GM20000 (cell line): Measurements from ENCODE around the gene FAM124A.

Experiments
- DNase-seq: peaks from one replicate; pipeline ENCODE4 v3.0.0; 2012; ENCODE audit warnings: low spot score
- TF ChIP-seq, protein P1 (sequence below): IDR thresholded peaks from 2 replicates; pipeline ENCODE4 v1.5.1; 2012; ENCODE audit warnings: mild to moderate bottlenecking, control low read depth; ENCODE audit errors: extremely low read depth, missing control alignments

FAM124A gene

GRCh38 chr13:51220706-51221105, 1.5 kb upstream of the FAM124A start:
- no peak for DNase-seq
- TF ChIP-seq, protein P1, sequence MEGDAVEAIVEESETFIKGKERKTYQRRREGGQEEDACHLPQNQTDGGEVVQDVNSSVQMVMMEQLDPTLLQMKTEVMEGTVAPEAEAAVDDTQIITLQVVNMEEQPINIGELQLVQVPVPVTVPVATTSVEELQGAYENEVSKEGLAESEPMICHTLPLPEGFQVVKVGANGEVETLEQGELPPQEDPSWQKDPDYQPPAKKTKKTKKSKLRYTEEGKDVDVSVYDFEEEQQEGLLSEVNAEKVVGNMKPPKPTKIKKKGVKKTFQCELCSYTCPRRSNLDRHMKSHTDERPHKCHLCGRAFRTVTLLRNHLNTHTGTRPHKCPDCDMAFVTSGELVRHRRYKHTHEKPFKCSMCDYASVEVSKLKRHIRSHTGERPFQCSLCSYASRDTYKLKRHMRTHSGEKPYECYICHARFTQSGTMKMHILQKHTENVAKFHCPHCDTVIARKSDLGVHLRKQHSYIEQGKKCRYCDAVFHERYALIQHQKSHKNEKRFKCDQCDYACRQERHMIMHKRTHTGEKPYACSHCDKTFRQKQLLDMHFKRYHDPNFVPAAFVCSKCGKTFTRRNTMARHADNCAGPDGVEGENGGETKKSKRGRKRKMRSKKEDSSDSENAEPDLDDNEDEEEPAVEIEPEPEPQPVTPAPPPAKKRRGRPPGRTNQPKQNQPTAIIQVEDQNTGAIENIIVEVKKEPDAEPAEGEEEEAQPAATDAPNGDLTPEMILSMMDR = no peak

GRCh38 chr13:51221108-51221507, 1.1 kb upstream of the FAM124A start:
- no peak for DNase-seq
- TF ChIP-seq, protein P1 = no peak

GRCh38 chr13:51221674-51222036, 543 bp upstream of the FAM124A start:
- TF ChIP-seq, protein P1 = no peak
- peak; percentile 32 for DNase-seq

GRCh38 chr13:51222686-51223559, 725 bp downstream of the FAM124A start:
- peak; percentile 29 for DNase-seq
- TF ChIP-seq, protein P1 = no peak

DNA sequence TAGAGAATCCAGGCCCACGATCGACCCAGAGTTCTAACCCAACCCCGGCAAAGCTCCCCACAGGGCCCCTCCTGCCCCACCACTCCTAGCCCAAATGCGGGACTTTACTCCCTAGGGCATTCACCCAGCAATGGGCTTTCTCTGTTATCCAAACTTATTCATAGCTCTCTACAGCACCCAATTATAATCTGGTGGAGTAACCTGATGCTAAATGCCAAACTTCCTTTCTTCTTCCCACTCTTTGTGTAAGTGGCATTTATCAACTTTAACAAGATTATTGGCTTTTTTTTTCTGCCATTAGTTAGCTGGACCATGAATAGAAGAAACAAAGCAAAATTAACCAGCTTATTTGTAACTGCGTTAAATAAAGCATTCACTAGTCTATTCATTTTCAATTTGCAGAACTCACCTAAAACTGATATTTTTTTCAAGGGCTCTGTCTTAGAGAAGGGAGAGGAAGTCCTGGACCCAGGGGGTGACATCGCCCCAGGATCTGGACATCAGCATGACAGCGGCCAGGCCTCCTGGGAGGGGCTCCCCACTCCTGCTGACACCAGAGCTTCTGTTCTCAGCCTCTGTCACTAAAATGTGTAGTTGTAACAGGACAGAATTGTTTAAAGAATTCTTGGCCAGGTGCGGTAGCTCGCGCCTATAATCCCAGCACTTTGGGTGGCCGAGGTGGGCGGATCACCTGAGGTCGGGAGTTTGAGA, 1.5 kb downstream of the FAM124A start:
- no peak for DNase-seq
- TF ChIP-seq, protein P1 = no peak

GRCh38 chr13:51225029-51225428, 2.8 kb downstream of the FAM124A start:
- no peak for DNase-seq
- TF ChIP-seq, protein P1 = no peak

DNA sequence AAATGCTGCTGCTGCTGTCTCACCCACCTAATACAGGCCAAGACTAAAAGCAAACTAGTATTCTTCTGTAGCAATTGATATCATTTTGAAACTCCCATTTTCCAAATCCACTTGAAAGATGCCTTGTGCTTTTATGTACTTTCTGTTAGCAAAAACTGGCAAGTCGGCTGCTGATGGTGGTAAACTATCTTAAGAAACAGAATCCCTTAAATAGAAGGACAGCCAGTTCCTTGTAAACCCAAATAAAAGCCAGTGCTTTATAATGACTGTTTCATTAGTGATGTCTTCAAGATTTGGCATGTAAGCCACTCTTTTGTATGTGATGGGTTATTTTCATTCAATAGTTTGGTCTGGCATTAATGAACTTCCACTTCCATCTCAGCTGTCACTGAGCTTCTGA, 5.2 kb downstream of the FAM124A start:
- TF ChIP-seq, protein P1 = no peak
- no peak for DNase-seq
